HTERT RPE-1 (cell line): ENCODE results near the gene TCEAL2.
"Not testable (repeated sequence)": the region's sequence is repeated elsewhere in the genome, so short reads cannot be mapped to it uniquely, and the experiment has no call there.

Source experiments
- in situ Hi-C: fragments of 300-500 bp; cut with MboI; formaldehyde crosslinking; loops from 4 replicates; pipeline ENCODE4 v1.14.3; 2020; ENCODE audit warnings: low sequenced_read_pairs

Gene TCEAL2

GRCh38 chrX:102125436-102125835, at the start of gene TCEAL2:
Gene TCEAL2, plus strand, starts transcription at chrX:102125679. Its CDS starts 1,152 bp downstream, at chrX:102126831.
- in situ Hi-C loops: not testable (repeated sequence)

- in situ Hi-C loops: no loop called here
These were observed 48.1 kb upstream of the TCEAL2 start for GRCh38 chrX:102077426-102077825.

- in situ Hi-C loops: no loop called here
These were observed 39.8 kb upstream of the TCEAL2 start for GRCh38 chrX:102085706-102086105.

- in situ Hi-C loops: no loop called here
These were observed 12.1 kb upstream of the TCEAL2 start for GRCh38 chrX:102113367-102113766.

GRCh38 chrX:102115748-102116147, 9.7 kb upstream of the TCEAL2 start:
- in situ Hi-C loops: no loop called here

GRCh38 chrX:102125014-102125413, 465 bp upstream of the TCEAL2 start:
- in situ Hi-C loops: not testable (repeated sequence)

- in situ Hi-C loops: not testable (repeated sequence)
These were observed 770 bp downstream of the TCEAL2 start for GRCh38 chrX:102126080-102126818.

- in situ Hi-C loops: no loop called here
These were observed 1.4 kb downstream of the TCEAL2 start for GRCh38 chrX:102126863-102127262.

GRCh38 chrX:102129473-102129872, 4.0 kb downstream of the TCEAL2 start:
- in situ Hi-C loops: no loop called here

GRCh38 chrX:102138064-102138463, 12.6 kb downstream of the TCEAL2 start:
- in situ Hi-C loops: no loop called here

- in situ Hi-C loops: not testable (repeated sequence)
These were observed 15.4 kb downstream of the TCEAL2 start for GRCh38 chrX:102140876-102141275.

GRCh38 chrX:102141631-102142030, 16.2 kb downstream of the TCEAL2 start:
- in situ Hi-C loops: not testable (repeated sequence)

GRCh38 chrX:102142274-102142673, 16.8 kb downstream of the TCEAL2 start, which contains the start of gene TCEAL6:
Gene TCEAL6, minus strand, starts transcription at chrX:102142481.
- in situ Hi-C loops: not testable (repeated sequence)

- in situ Hi-C loops: no loop called here
These were observed 28.9 kb downstream of the TCEAL2 start for GRCh38 chrX:102154218-102154860.

- in situ Hi-C loops: no loop called here
These were observed 29.7 kb downstream of the TCEAL2 start for GRCh38 chrX:102154900-102155805.

GRCh38 chrX:102155806-102156179, 30.3 kb downstream of the TCEAL2 start, which contains the start of gene BEX5:
Gene BEX5, minus strand, starts transcription at chrX:102155977. Its CDS starts 1,712 bp downstream, at chrX:102154265.
- in situ Hi-C loops: no loop called here
